Osteoblast (primary cell): ENCODE results near the gene RXRG. TPM values are rescaled to one million over a fixed set of nuclear protein-coding genes. Genes with fewer than 3 reads are reported as not detected.

Source experiments
- DNase-seq: peaks from one replicate; pipeline ENCODE4 v3.0.0; 2011; ENCODE audit warnings: low spot score, mixed read lengths; ENCODE audit not compliant: insufficient read length; ENCODE audit errors: missing footprints
- H2AFZ ChIP-seq: 2 replicates; pipeline ENCODE4 v1.6.0; 2011; ENCODE audit warnings: mild to moderate bottlenecking, low read length
- H3K27ac ChIP-seq: 2 replicates; pipeline ENCODE4 v1.5.1; 2011; ENCODE audit warnings: mild to moderate bottlenecking, low read depth, low read length, moderate library complexity
- H3K27me3 ChIP-seq: 2 replicates; pipeline ENCODE4 v1.6.0; 2012; ENCODE audit warnings: mild to moderate bottlenecking, control low read depth, inconsistent platforms, low read length, moderate library complexity; ENCODE audit not compliant: insufficient read depth
- H3K36me3 ChIP-seq: 2 replicates; pipeline ENCODE4 v1.5.1; 2011; ENCODE audit warnings: mild to moderate bottlenecking, low read length, control low read depth, moderate library complexity; ENCODE audit not compliant: insufficient read depth
- H3K4me1 ChIP-seq: 2 replicates; pipeline ENCODE4 v1.5.1; 2011; ENCODE audit warnings: mild to moderate bottlenecking, low read length, control low read depth, moderate library complexity; ENCODE audit not compliant: insufficient read depth
- H3K4me2 ChIP-seq: 2 replicates; pipeline ENCODE4 v1.6.0; 2011; ENCODE audit warnings: mild to moderate bottlenecking, low read length; ENCODE audit not compliant: insufficient read depth
- H3K4me3 ChIP-seq: fragments of 200-600 bp; sonication (generic); 3 replicates; pipeline ENCODE4 v1.5.1; 2012; ENCODE audit warnings: mild to moderate bottlenecking, low read length, inconsistent platforms; ENCODE audit not compliant: insufficient read depth
- H3K79me2 ChIP-seq: 2 replicates; pipeline ENCODE4 v1.6.0; 2012; ENCODE audit warnings: mild to moderate bottlenecking, low read length, control low read depth, inconsistent platforms; ENCODE audit not compliant: insufficient read depth
- H3K9me3 ChIP-seq: 2 replicates; pipeline ENCODE4 v1.5.1; 2011; ENCODE audit warnings: low read depth, low read length, control low read depth
- H4K20me1 ChIP-seq: 2 replicates; pipeline ENCODE4 v1.6.0; 2012; ENCODE audit warnings: mild to moderate bottlenecking, low read length, control low read depth; ENCODE audit not compliant: insufficient read depth
- CTCF ChIP-seq: IDR thresholded peaks from 2 replicates; pipeline ENCODE4 v1.5.1; 2011; ENCODE audit warnings: mild to moderate bottlenecking, low read depth, low read length, moderate library complexity; ENCODE audit errors: extremely low read depth
- total RNA-seq: library from RNA; depleted of rRNA; stranded (reverse); fragments of >200 nt; gene quantifications from 2 replicates; pipeline ENCODE4 v1.2.3, GENCODE V29; 2012

RXRG gene
- total RNA-seq, 1 donor: not detected

GRCh38 chr1:165431079-165431478, 13.8 kb downstream of the RXRG start:
- H3K27me3 ChIP-seq: no peaks in the 10 kb centered on the region
- H3K27ac ChIP-seq: no peak overlapping the region
- no peak for TF ChIP-seq CTCF
- no peaks in the 10 kb centered on the region for H3K4me1 ChIP-seq
- peak; percentile 39 for DNase-seq
- no peak overlapping the region for H2AFZ ChIP-seq
- H3K9me3 ChIP-seq: no peaks in the 10 kb centered on the region
- H3K79me2 ChIP-seq: no peaks in the 10 kb centered on the region
- H4K20me1 ChIP-seq: no peaks in the 10 kb centered on the region
- H3K36me3 ChIP-seq: no peaks in the 10 kb centered on the region
- no peak overlapping the region for H3K4me3 ChIP-seq
- H3K4me2 ChIP-seq: no peak overlapping the region

DNA sequence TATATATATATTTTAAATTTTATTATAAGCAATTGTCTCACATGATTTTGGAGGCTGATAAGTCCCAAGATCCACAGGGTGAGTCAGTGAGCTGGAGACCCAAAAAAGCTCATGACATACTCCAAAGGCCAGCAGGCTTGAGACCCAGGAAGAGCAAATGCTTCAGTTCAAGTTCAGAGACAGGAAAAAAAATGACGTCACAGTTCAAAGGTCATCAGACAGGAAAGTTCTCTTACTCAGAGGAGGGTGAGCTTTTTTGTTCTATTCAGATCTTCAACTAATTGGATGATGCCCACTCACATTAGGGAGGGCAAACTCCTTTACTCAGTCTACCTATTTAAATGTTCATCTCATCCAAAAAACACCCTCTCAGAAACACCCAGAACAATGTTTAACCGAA, 18.2 kb downstream of the RXRG start:
- TF ChIP-seq CTCF: no peak
- H3K4me2 ChIP-seq: no peak overlapping the region
- no peak overlapping the region for H2AFZ ChIP-seq
- H3K27ac ChIP-seq: no peak overlapping the region
- no peaks in the 10 kb centered on the region for H3K79me2 ChIP-seq
- H3K4me1 ChIP-seq: no peaks in the 10 kb centered on the region
- no peaks in the 10 kb centered on the region for H4K20me1 ChIP-seq
- no peak for DNase-seq
- no peaks in the 10 kb centered on the region for H3K27me3 ChIP-seq
- no peak overlapping the region for H3K4me3 ChIP-seq
- no peaks in the 10 kb centered on the region for H3K36me3 ChIP-seq
- no peaks in the 10 kb centered on the region for H3K9me3 ChIP-seq

DNA sequence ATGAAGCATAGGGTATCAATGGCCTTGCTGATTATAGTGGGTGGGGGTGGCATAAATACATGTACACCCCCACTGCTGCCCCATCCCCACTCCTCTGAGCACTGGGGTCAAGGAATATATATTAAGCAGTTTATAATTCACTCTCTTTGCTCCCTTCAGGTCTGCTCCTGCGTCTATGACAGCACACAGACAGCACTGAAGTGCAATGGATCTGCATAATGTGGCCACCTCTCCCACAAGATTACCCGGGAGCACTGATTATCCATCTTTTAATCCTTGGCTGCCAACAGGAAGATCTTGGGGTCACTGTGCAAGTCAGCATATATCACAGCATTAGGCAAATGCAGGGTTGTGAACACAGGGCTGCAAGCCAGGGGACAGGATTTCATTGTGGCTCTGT, 19.3 kb downstream of the RXRG start:
- Histone ChIP-seq H3K4me1 (no peaks in the 10 kb centered on the region), H4K20me1 (no peaks in the 10 kb centered on the region), H3K4me3 (no peak overlapping the region), H3K27me3 (no peaks in the 10 kb centered on the region), H3K9me3 (no peaks in the 10 kb centered on the region), H3K4me2 (no peak overlapping the region), H3K36me3 (no peaks in the 10 kb centered on the region), H3K27ac (no peak overlapping the region), H3K79me2 (no peaks in the 10 kb centered on the region), H2AFZ (no peak overlapping the region)
- no peak for TF ChIP-seq CTCF
- DNase-seq: no peak

DNA sequence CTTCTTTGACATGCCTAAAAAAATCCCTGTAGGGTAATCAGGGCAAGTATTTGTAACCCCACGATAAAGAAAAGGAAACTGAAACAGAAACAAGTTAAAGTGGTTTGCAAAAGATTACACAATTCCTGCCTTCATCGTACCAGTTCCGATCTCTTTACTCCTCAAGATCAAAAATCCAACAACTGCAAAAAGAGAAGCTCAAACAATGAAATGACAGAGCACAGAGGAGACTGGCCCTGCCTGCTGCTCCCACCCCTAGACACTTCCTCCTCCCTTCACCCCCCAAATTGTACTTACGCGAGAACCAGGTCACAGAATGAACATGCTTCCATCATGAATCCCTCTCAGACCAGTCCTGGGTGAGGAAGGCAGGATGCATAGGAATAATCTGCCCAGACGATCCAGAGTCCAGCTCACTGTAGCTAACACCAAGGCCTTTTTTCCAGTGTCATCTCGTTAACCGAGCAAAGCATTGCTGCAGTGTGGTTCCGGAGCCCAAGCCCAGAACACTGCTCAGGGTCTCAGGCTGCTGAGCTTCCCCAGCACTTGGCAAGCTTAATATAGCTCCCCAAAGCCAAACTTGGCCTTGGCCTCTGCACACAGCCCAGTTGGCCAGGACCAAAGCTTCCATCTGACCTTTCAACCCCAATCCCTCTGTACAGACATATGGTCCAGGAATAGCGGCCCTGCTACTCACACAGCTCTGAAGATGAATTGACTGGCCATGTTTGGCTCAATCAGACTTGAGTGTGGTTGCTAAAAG, 20.3 kb downstream of the RXRG start:
- Histone ChIP-seq H3K27ac (no peak overlapping the region), H3K9me3 (no peaks in the 10 kb centered on the region), H3K4me3 (peak overlapping the region; percentile 54), H4K20me1 (no peaks in the 10 kb centered on the region), H3K36me3 (no peaks in the 10 kb centered on the region), H2AFZ (peak overlapping the region; percentile 80), H3K4me1 (no peaks in the 10 kb centered on the region), H3K79me2 (no peaks in the 10 kb centered on the region), H3K27me3 (no peaks in the 10 kb centered on the region), H3K4me2 (peak overlapping the region; percentile 63)
- DNase-seq: no peak
- TF ChIP-seq CTCF: no peak
